IMR-90 (cell line): Measurements from ENCODE around the gene GGT5. TPM values are rescaled to one million over a fixed set of nuclear protein-coding genes. Genes with fewer than 3 reads are reported as not detected.

Experiments
- ATAC-seq: fragments of 200-7000 bp; cut with Tn5 transposase; 2 replicates; pipeline ENCODE4 v1.9.1; 2020; ENCODE audit warnings: low read depth, mild to moderate bottlenecking, moderate library complexity
- BruUV-seq: library from RNA; stranded (reverse); fragments of 400-500 nt; replicated peaks from 2 replicates; lab custom pipeline; 2021; lab: Mats Ljungman, UMichigan
- CTCF ChIA-PET: fragments of 300-600 bp; formaldehyde crosslinking; extraction: SDS; loops from one replicate; lab custom pipeline; 2021; ENCODE audit warnings: antibody characterized with exemption; lab: Yijun Ruan, JAX
- POLR2A ChIA-PET: fragments of 300-600 bp; sonication (Branson Sonifier 250); formaldehyde crosslinking; loops from one replicate; lab custom pipeline; 2022; ENCODE audit warnings: antibody characterized with exemption; ENCODE audit not compliant: unreplicated experiment; lab: Charles Lee
- DNase-seq: peaks from one replicate; pipeline ENCODE4 v3.0.0; 2013
- H2AFZ ChIP-seq: replicated peaks from 2 replicates; pipeline ENCODE3; 2013; ENCODE audit warnings: low read length, mild to moderate bottlenecking; ENCODE audit not compliant: poor library complexity
- H2AK5ac ChIP-seq: 2 replicates; pipeline ENCODE4 v1.6.1; 2013; ENCODE audit warnings: low read depth, low read length, inconsistent platforms
- H2AK9ac ChIP-seq: replicated peaks from 2 replicates; pipeline ENCODE3; 2013; ENCODE audit warnings: mild to moderate bottlenecking, low read depth, low read length, moderate library complexity; ENCODE audit not compliant: poor library complexity
- H2BK120ac ChIP-seq: 2 replicates; pipeline ENCODE4 v1.6.1; 2013; ENCODE audit warnings: low read depth, low read length, inconsistent platforms
- H2BK15ac ChIP-seq: 3 replicates; pipeline ENCODE4 v1.6.1; 2013; ENCODE audit warnings: low read depth, low read length, inconsistent platforms
- H2BK20ac ChIP-seq: 2 replicates; pipeline ENCODE4 v1.6.1; 2013; ENCODE audit warnings: low read depth, mild to moderate bottlenecking, inconsistent platforms, low read length, moderate library complexity
- H2BK5ac ChIP-seq: 2 replicates; pipeline ENCODE4 v1.6.1; 2013; ENCODE audit warnings: mild to moderate bottlenecking, low read depth, low read length, inconsistent platforms; ENCODE audit not compliant: poor library complexity, severe bottlenecking
- H3K14ac ChIP-seq: replicated peaks from 2 replicates; pipeline ENCODE4 v1.6.1; 2013; ENCODE audit warnings: low read depth, low read length, inconsistent platforms
- H3K18ac ChIP-seq: 2 replicates; pipeline ENCODE4 v1.6.1; 2013; ENCODE audit warnings: low read depth, low read length, control low read depth
- H3K23ac ChIP-seq: 2 replicates; pipeline ENCODE4 v1.6.1; 2013; ENCODE audit warnings: low read depth, low read length, inconsistent platforms
- H3K27ac ChIP-seq: 2 replicates; pipeline ENCODE4 v1.5.1; 2013; ENCODE audit warnings: mild to moderate bottlenecking, control low read depth, low read length; ENCODE audit not compliant: insufficient read depth
- H3K27me3 ChIP-seq: 2 replicates; pipeline ENCODE4 v1.6.1; 2013; ENCODE audit warnings: low read length; ENCODE audit not compliant: control insufficient read depth, insufficient read depth
- H3K36me3 ChIP-seq: 2 replicates; pipeline ENCODE4 v1.6.1; 2013; ENCODE audit warnings: low read length, mixed read lengths; ENCODE audit not compliant: control insufficient read depth, insufficient read depth
- H3K4ac ChIP-seq: 2 replicates; pipeline ENCODE4 v1.6.1; 2013; ENCODE audit warnings: low read depth, low read length, inconsistent platforms
- H3K4me1 ChIP-seq: 2 replicates; pipeline ENCODE4 v1.6.1; 2013; ENCODE audit warnings: low read length, mixed read lengths; ENCODE audit not compliant: control insufficient read depth, insufficient read depth
- H3K4me2 ChIP-seq: 2 replicates; pipeline ENCODE4 v1.6.1; 2013; ENCODE audit warnings: low read depth, mild to moderate bottlenecking, control low read depth, low read length, moderate library complexity
- H3K4me3 ChIP-seq: 2 replicates; pipeline ENCODE4 v1.5.1; 2013; ENCODE audit warnings: low read depth, mild to moderate bottlenecking, control low read depth, low read length, moderate library complexity; ENCODE audit not compliant: insufficient read depth
- H3K56ac ChIP-seq: 2 replicates; pipeline ENCODE4 v1.6.1; 2013; ENCODE audit warnings: low read length, inconsistent platforms; ENCODE audit not compliant: insufficient read depth; ENCODE audit errors: extremely low read depth
- H3K79me1 ChIP-seq, 2 experiments: 2 replicates each; pipeline ENCODE4 v1.6.1; 2013; ENCODE audit warnings: low read length in 2 of 2, inconsistent platforms in 1 of 2, low read depth in 1 of 2
- H3K9ac ChIP-seq: 2 replicates; pipeline ENCODE4 v1.6.1; 2013; ENCODE audit warnings: low read depth, low read length, control low read depth
- H3K9me1 ChIP-seq: 2 replicates; pipeline ENCODE4 v1.6.1; 2013; ENCODE audit warnings: low read length, inconsistent platforms; ENCODE audit not compliant: insufficient read depth
- H3K9me3 ChIP-seq: 2 replicates; pipeline ENCODE4 v1.6.1; 2013; ENCODE audit warnings: low read length; ENCODE audit not compliant: control insufficient read depth, insufficient read depth
- H4K20me1 ChIP-seq: 2 replicates; pipeline ENCODE4 v1.6.1; 2013; ENCODE audit warnings: low read length, inconsistent platforms; ENCODE audit not compliant: insufficient read depth
- H4K5ac ChIP-seq: 2 replicates; pipeline ENCODE4 v1.6.1; 2013; ENCODE audit warnings: mild to moderate bottlenecking, low read depth, low read length, control low read depth
- H4K8ac ChIP-seq, 2 experiments: 2 replicates each; pipeline ENCODE4 v1.6.1; 2013; ENCODE audit warnings: low read depth in 2 of 2, low read length in 2 of 2, control low read depth in 1 of 2, inconsistent platforms in 1 of 2
- H4K91ac ChIP-seq: 2 replicates; pipeline ENCODE4 v1.6.1; 2013; ENCODE audit warnings: low read depth, low read length, inconsistent platforms; ENCODE audit not compliant: insufficient read depth
- BHLHE40 ChIP-seq: fragments of 150-350 bp; IDR thresholded peaks from 2 replicates; pipeline ENCODE4 v1.6.1; 2016; ENCODE audit warnings: mild to moderate bottlenecking, low read depth, low read length
- CEBPB ChIP-seq: IDR thresholded peaks from 2 replicates; pipeline ENCODE4 v1.6.1; 2012; ENCODE audit warnings: low read depth, low read length, improper control_type of control experiment
- CHD1 ChIP-seq: IDR thresholded peaks from 2 replicates; pipeline ENCODE4 v1.6.1; 2012; ENCODE audit warnings: low read depth, low read length, improper control_type of control experiment
- CTCF ChIP-seq: conservative IDR thresholded peaks from 2 replicates; pipeline ENCODE4 v1.5.1; 2012; ENCODE audit warnings: mild to moderate bottlenecking, low read depth, low read length, improper control_type of control experiment
- ELK1 ChIP-seq: fragments of 150-350 bp; IDR thresholded peaks from 2 replicates; pipeline ENCODE4 v1.6.1; 2016; ENCODE audit warnings: low read depth, mild to moderate bottlenecking, low read length, moderate library complexity, borderline replicate concordance
- FOS ChIP-seq: fragments of 150-350 bp; IDR thresholded peaks from 2 replicates; pipeline ENCODE4 v1.6.1; 2016; ENCODE audit warnings: low read depth, low read length
- MAZ ChIP-seq: IDR thresholded peaks from 2 replicates; pipeline ENCODE4 v1.6.1; 2012; ENCODE audit warnings: low read depth, mild to moderate bottlenecking, low read length, improper control_type of control experiment, moderate library complexity, borderline replicate concordance
- MXI1 ChIP-seq: IDR thresholded peaks from 2 replicates; pipeline ENCODE4 v1.6.1; 2012; ENCODE audit warnings: low read depth, mild to moderate bottlenecking, low read length, moderate library complexity, borderline replicate concordance
- NFE2L2 ChIP-seq: fragments of 150-350 bp; IDR thresholded peaks from 2 replicates; pipeline ENCODE4 v1.6.1; 2016; ENCODE audit warnings: low read depth, mild to moderate bottlenecking, low read length
- RAD21 ChIP-seq: IDR thresholded peaks from 2 replicates; pipeline ENCODE4 v1.6.1; 2012; ENCODE audit warnings: low read length, improper control_type of control experiment
- RCOR1 ChIP-seq: IDR thresholded peaks from 2 replicates; pipeline ENCODE4 v1.6.1; 2012; ENCODE audit warnings: mild to moderate bottlenecking, low read length, improper control_type of control experiment; ENCODE audit not compliant: insufficient replicate concordance
- WGBS, 2 experiments: methylation state at CpG; one replicate each; pipeline versions ENCODE4 v1.1.5 to v1.1.7; 2013; ENCODE audit warnings: missing lambda C conversion rate in 2 of 2; ENCODE audit not compliant: insufficient read length in 1 of 2; ENCODE audit errors: extremely low coverage in 2 of 2; 5-methylcytosine and 5-hydroxymethylcytosine counted together
- dilution Hi-C: fragments of 300-500 bp; cut with HindIII; formaldehyde crosslinking; loops from one replicate; pipeline ENCODE4 v1.14.3; 2018; ENCODE audit warnings: low sequenced_read_pairs; ENCODE audit not compliant: unreplicated experiment
- in situ Hi-C: fragments of 300-500 bp; cut with MboI; formaldehyde crosslinking; loops from 3 replicates; pipeline ENCODE4 v1.14.3; 2019; ENCODE audit warnings: low sequenced_read_pairs, inconsistent platforms, mixed read lengths
- intact Hi-C: fragments of 100-400 bp; cut with micrococcal nuclease; formaldehyde crosslinking; loops from 2 replicates; pipeline ENCODE4 v1.10.0; 2022
- polyA plus RNA-seq, 3 experiments: library from polyadenylated mRNA; depleted of rRNA; stranded (reverse); fragments of >200 nt; gene quantifications; 2 replicates each; pipeline ENCODE4 v1.2.3, GENCODE V29; 2012; ENCODE audit warnings: low replicate concordance in 1 of 3
- total RNA-seq: library from RNA; depleted of rRNA; stranded (reverse); fragments of >200 nt; gene quantifications from 2 replicates; pipeline ENCODE4 v1.2.3, GENCODE V29; 2012

Gene GGT5
- total and polyA plus RNA-seq, 2 of the 4 experiments (the other 2 are of a cell fraction): 0.18 to 5.8 TPM

GRCh38 chr22:24230911-24231656 is 13.8 kb downstream of the GGT5 start:
- ATAC-seq (no peak), DNase-seq (no peak)
- Histone ChIP-seq H3K4me2 (no peak overlapping the region), H2BK15ac (no peak overlapping the region), H3K27ac (no peak overlapping the region), H3K56ac (no peak overlapping the region), H3K4me3 (no peak overlapping the region), H2AFZ (peak overlapping the region; percentile 4), H3K79me1 (no peaks in the 10 kb centered on the region; a peak in 1 of 4 replicates), H3K4me1 (no peaks in the 10 kb centered on the region), H2BK20ac (no peak overlapping the region), H3K9ac (no peak overlapping the region), H4K8ac (no peak overlapping the region), H2AK5ac (peak overlapping the region; percentile 50; the same call in 1 of the 2 replicates), H2BK120ac (no peak overlapping the region), H3K23ac (no peak overlapping the region), H2BK5ac (no peak overlapping the region), H2AK9ac (no peak overlapping the region), H3K14ac (no peak overlapping the region), H3K4ac (peak overlapping the region; percentile 35; the same call in 1 of the 2 replicates), H4K5ac (no peak overlapping the region), H3K18ac (no peak overlapping the region), H3K9me3 (peaks cover 2% of the 10 kb centered on the region; the same call in 1 of the 2 replicates), H4K91ac (no peak overlapping the region), H3K27me3 (no peaks in the 10 kb centered on the region), H3K36me3 (no peaks in the 10 kb centered on the region; the same call in 1 of the 2 replicates), H4K20me1 (no peaks in the 10 kb centered on the region), H3K9me1 (no peaks in the 10 kb centered on the region; the same call in 1 of the 2 replicates)
- BruUV-seq: no TSS peak
- TF ChIP-seq FOS (no peak), BHLHE40 (no peak), CTCF (peak; percentile 30), CHD1 (no peak), NFE2L2 (no peak), CEBPB (no peak), MAZ (no peak), MXI1 (no peak), RCOR1 (no peak), ELK1 (no peak), RAD21 (0 out of 2 replicates have a peak, but pooled peaks have one; percentile 3)
- dilution Hi-C loops: no loop called here
- CTCF ChIA-PET: interaction anchor here (1.2 kb wide), 1 partner anchor 42 kb away, joined by 4 read pairs; no protein-coding TSS in a partner anchor
- POLR2A ChIA-PET: no interaction called here
- WGBS, 2 experiments: 48% methylated on average over 5 of the region's 18 CpGs; no CpG with 5 or more reads in 1 of the 2 experiments
- intact Hi-C loops: no loop called here
- in situ Hi-C loops: no loop called here
